ENCODE measurements around the gene PSMG1.
"Not testable (repeated sequence)": the region's sequence is repeated elsewhere in the genome, so short reads cannot be mapped to it uniquely, and the experiment has no call there.

PSMG1 gene

DNA sequence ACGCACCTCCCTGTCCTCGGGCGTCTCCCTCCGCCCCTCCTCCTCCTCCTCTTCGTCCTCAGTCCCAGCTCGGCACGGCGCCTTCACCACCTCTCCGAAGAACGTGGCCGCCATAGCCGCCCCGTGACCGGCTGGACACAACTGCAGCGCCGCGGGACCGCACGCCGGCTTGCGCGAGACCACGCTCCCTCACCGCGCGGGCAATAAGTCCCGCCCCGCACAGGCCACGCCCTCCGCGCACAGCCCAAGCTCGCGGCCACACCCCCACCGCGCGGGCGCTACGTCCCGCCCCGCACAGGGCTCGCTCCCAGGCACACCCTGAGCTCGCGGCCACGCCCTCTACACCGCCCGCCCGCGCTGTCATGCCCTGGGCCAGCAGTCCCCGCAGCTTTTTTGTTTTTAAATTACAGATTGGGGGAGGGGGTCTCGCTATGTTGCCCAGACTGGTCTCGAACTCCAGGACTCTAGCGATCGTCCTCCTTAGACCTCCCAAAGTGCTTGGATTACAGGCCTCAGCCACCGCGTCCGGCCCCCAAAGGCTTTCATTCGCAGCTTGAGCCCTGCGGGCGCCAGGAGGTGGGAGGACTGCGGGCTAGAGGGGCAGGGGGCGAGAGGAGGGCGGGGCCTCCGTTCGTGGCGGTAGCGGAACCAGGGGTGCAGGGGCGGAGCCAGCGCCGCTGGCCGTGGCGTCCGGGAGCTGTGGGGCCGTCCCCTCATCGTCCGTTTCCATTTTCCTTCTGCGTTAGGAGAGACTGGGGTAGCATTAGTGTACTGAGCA is at the start of gene PSMG1:
TSS of gene PSMG1 (minus strand) at position 180 of the 778 bp plus-strand sequence. CDS start at position 114, 66 bp downstream.
- DNase-seq (ENCODE audit: low read depth, low spot score): peak; percentile 98

DNA sequence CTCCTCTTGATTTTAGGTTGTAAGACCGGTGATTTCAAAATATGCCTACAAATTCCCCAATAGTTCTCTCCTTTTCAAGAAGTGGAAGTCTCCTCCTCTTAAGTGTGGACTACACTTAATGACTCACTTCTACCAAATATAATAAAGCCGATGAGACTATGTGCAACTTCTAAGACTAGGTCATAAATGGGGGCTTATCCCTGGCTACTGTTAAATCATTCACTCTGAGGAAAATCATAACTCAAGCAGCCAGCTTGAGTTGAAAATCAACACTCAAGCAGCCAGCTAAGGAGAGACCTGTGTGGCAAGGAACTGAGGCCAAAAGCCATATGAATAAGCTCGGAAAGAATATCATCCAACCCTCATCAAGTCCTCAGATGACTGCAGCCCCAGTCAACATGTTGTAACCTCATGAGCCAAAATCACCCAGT is 49.6 kb upstream of the PSMG1 start:
- DNase-seq (ENCODE audit: low read depth, low spot score): peak; percentile 5

DNA sequence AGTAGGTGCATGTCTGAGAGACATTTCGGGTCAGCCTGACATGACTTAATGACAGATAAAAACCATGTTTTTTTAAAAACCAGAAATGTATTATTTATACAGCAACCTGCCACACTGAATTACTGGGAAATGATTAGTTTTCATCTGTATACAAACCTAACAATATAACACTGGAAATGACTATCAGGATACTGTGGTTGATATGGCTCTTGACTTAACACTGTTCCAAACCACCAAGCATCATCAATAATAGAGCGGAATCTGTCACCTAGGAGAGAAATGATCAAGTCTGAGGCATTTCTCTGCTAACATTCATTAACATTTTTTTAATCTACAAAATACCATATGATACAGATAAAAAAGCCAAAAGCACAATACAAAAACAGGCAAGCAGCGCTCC is 41.7 kb upstream of the PSMG1 start:
- DNase-seq (ENCODE audit: low read depth, low spot score): no peak

DNA sequence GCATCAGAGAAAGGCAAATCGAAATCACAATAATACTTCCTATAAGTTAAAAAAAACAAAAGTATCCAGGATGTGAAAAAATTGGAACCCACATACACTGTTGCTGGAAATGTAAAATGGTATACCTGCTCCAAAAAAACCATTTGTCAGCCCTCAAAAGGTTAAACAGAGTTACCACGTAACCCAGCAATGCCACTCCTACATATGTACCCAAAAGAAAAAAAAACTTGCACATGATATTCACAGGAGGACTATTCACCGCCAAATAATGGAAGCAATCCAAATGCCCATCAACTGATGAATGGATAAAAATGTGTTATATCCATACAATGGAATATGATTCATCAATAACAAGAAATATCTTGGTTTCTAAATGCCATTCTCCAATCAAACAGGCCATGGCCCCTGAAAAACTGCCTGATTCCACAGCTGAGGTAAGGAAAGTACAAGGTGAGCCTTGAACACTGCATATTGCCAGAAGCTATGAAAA is 38.8 kb upstream of the PSMG1 start:
- no peak for DNase-seq (ENCODE audit: low read depth, low spot score)

DNA sequence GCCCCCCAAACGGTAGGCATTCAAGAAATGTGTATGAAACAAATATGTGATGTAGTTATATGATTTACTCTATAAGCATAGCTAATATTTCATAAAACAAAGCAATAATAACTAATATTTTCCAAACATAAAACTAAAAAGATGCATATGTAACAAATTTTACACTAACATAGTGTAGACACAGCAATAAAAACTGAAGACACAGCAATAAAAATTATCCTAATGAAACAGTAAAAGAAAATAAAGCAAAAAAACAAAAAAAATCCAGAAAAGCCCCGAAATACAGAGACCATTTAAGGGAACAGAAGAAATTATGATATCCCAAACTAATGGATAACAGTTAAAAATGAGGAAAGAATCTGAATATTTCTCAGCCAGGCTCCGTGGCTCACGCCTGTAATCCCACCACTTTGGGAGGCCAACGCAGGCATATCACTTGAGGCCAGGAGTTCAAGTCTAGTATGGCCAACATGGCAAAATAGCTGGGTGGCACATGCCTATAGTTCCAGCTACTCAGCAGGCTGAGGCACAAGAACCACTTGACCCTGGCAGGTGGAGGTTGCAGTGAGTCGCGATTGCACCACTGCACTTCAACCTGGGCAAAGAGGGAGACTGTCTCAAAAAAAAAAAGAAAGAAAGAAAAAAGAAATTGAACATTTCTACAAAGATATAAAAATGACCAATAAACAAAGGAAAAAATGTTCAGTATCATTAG is 38.2 kb upstream of the PSMG1 start:
- no peak for DNase-seq (ENCODE audit: low read depth, low spot score)

DNA sequence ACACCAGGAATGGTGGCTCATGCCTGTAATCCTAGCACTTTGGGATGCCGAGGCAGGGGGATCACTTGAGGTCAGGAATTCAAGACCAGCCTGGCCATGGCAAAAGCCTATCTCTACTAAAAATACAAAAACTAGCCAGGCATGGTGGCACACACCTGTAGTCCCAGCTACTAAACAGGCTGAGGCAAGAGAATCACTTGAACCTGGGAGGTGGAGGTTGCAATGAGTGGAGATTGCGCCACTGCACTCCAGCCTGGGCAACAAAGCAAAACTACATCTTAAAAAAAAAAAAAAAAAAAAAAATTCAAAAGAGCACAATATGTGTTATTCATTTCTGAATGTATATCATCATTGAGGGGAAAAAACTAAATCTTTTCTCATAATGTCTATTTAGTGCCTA is 37.6 kb upstream of the PSMG1 start:
- DNase-seq (ENCODE audit: low read depth, low spot score): not testable (repeated sequence)

GRCh38 chr21:39220150-39220549 is 36.9 kb upstream of the PSMG1 start:
- no peak for DNase-seq (ENCODE audit: low read depth, low spot score)

DNA sequence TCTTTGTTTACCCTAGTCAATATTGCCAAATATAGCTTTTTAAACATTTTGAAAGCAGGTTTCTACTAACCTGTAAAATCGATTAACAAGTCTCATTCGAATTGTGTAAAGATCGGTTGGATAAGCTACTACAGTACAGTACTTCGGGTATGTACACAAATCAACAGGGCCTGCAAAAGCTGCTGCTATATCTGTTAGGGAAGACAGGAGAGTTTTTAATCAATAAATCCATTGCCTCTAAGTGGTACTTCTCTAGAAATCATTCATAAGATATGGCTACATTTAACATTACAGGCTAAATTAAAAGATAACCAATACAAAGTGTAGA is 34.8 kb upstream of the PSMG1 start:
- DNase-seq (ENCODE audit: low read depth, low spot score): no peak

GRCh38 chr21:39217356-39218081 is 34.3 kb upstream of the PSMG1 start:
- DNase-seq (ENCODE audit: low read depth, low spot score): no peak

DNA sequence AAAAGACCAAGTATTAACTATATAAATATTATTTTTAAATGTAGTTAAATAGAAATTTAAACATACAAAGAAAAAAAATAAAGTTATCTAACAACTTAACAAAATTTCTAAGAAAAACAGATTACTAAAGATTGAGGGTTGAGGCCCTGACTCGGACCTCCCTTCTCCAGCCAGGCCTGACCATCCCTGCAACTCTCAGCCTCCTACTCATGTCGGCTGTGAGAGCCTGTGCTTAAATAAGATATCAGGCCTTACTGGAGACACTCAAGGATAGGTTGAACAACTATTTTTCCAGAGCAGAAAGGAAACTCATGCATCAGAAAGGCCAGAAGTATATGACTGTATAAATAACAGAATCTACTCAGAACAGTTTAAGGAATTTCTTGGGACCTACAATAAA is 33.0 kb upstream of the PSMG1 start:
- DNase-seq (ENCODE audit: low read depth, low spot score): no peak

DNA sequence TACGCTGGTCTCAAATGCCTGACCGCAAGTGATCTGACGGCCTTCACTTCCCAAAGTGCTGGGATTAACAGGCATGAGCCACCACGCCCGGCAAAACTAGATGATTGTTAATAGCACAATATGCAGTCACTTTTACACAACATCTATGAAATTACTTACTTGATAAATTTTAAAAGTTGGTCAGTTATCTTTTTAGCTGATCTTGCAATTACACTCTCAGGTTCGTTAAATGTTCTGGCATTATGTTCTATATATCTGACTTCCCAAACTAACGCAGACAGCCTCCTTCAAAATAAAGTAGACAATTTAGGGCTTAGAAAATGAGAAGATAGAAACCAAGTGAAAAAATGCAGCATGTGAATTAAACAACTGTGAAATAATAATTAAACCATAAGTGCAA is 31.8 kb upstream of the PSMG1 start:
- DNase-seq (ENCODE audit: low read depth, low spot score): no peak

- no peak for DNase-seq (ENCODE audit: low read depth, low spot score)
Measured at GRCh38 chr21:39209334-39209688, 26.1 kb upstream of the PSMG1 start.

GRCh38 chr21:39208624-39209333 is 25.5 kb upstream of the PSMG1 start:
- DNase-seq (ENCODE audit: low read depth, low spot score): no peak

DNA sequence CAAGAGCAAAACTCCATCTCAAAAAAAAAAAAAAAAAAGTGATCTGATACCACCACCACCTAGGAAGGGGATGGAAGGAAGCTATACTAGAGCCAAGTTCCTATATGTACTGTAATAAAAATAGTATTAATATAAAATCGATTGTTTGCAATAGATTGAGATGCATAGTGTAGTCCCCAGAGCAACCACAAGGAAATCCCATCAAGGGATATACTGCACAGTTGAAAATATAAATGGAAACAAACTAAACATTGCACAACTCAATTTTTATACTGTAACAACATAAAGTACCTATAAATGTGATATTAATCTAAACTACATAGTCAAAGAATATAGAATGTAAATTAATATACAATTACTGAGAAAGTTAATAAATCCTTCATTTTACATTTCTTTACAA is 20.9 kb upstream of the PSMG1 start:
- no peak for DNase-seq (ENCODE audit: low read depth, low spot score)

- no peak for DNase-seq (ENCODE audit: low read depth, low spot score)
Measured at GRCh38 chr21:39198800-39199199, 15.5 kb upstream of the PSMG1 start.

DNA sequence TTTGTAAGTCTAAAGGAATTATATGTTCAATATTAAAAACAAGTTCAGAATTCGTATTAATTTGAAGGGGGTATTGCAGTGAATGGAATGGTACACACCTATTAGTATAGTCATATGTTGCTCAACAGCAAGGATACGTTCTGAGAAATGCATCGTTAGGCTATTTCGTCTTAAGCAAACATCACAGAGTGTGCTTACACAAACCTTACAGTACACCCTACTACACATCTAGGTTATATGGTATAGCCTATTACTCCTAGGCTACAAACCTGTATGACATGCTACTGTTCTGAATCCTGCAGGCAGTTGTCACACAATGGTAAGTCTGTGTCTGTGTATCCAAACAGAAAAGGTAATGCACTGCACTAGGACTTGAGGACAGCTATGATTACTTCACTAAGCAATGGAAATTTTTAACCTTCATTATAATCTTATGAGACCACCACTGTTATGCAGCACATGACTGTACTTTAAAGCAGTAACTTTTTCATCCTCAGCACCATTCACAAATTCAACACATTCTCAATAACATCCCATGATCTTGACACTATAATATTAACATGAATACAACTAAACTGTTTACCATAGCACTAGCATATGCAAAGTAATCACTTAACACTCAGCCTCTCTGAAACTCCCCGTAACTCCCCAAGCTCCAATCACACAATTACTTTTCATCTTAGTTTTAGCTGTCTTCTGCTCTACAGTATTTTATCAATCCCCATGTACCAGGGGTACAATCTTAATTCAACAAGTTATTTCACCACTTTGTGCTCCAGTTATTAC is 14.4 kb upstream of the PSMG1 start:
- no peak for DNase-seq (ENCODE audit: low read depth, low spot score)

GRCh38 chr21:39196838-39197237 is 13.6 kb upstream of the PSMG1 start:
- no peak for DNase-seq (ENCODE audit: low read depth, low spot score)

DNA sequence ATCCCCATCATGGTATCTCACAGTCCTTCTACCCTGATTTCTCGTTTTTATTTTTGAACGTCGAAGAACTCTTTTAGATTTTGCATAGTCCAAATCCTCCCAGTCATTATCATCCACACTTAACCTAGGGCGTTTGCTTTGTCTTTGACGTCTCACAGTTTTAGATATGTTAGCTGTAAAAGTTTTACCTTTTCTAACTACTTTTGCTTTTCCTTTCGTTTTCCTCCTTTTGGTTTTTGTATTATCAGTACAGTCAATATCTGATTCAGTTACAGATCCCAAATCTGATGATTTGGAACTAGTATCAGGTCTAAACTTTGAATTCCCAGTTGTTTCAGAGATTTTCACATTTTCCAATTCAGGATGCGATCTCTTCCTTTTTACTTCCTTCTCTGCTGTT is 13.1 kb upstream of the PSMG1 start:
- no peak for DNase-seq (ENCODE audit: low read depth, low spot score)

- DNase-seq (ENCODE audit: low read depth, low spot score): no peak
Measured at GRCh38 chr21:39193380-39193779, 10.1 kb upstream of the PSMG1 start.

DNA sequence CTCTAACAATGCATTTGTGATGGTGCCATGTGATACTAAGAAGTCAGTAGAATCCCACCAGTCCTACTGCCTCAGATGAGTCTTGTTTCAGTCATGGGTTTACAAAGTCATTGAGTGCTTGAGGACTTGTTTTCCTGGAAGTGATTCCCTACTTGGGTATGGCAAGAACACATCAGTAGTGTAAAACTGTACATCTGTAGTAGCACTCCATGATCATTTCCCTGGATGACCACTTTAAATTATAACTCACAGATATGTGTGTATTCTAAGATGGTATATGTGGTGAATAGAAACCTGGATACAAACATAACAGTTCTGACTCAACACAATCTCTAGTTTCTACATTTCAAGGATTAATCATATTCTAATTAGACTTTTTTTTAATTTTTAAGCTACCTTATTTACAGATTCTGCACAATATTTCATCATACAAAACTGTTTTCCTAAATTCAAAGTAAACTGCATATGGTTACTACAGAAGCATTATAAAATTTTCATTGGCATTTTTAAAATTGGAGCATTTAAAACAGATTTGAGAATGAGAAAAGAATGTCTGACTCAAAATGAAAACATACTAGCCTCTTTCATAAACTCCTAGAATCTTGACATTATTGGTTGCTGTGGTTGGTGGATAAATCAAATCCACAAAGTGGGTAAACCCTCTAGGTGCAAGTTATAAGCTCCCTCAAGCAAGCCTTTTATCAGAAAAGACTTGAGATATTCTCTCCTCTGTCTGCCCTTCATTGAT is 6.8 kb upstream of the PSMG1 start:
- DNase-seq (ENCODE audit: low read depth, low spot score): peak; percentile 55

Measured in astrocyte of the hippocampus (primary cell).